H1 (cell line): ENCODE data around the gene PLK3. TPM values are rescaled to one million over a fixed set of nuclear protein-coding genes. Genes with fewer than 3 reads are reported as not detected.

Source experiments
- BACH1 ChIP-seq: IDR thresholded peaks from 2 replicates; pipeline ENCODE4 v1.6.1; 2012; ENCODE audit warnings: low read length, improper control_type of control experiment
- CREB1 ChIP-seq: IDR thresholded peaks from 2 replicates; pipeline ENCODE4 v1.6.1; 2012; ENCODE audit warnings: inconsistent platforms
- CTBP2 ChIP-seq: IDR thresholded peaks from 2 replicates; pipeline ENCODE4 v1.7.0; 2011; ENCODE audit warnings: borderline replicate concordance, mild to moderate bottlenecking, moderate library complexity, mixed read lengths, low read length; ENCODE audit not compliant: insufficient read depth, insufficient read length
- EP300 ChIP-seq, 2 experiments: IDR thresholded peaks; 1 replicate in 1 of 2; 2 replicates in 1 of 2; pipeline ENCODE4 v1.6.1; 2011 to 2012; ENCODE audit warnings: low read depth in 2 of 2, low read length in 2 of 2, mild to moderate bottlenecking in 2 of 2, borderline replicate concordance in 1 of 2, inconsistent platforms in 1 of 2, moderate library complexity in 1 of 2
- GTF2F1 ChIP-seq: IDR thresholded peaks from 2 replicates; pipeline ENCODE4 v1.6.1; 2012; ENCODE audit warnings: low read depth, low read length, improper control_type of control experiment, borderline replicate concordance
- KDM4A ChIP-seq: IDR thresholded peaks from one replicate; pipeline ENCODE4 v1.7.1; 2012; ENCODE audit warnings: low read depth, mild to moderate bottlenecking, moderate library complexity, low read length, inconsistent platforms; ENCODE audit not compliant: severe bottlenecking
- MAX ChIP-seq: IDR thresholded peaks from 2 replicates; pipeline ENCODE4 v1.6.1; 2012; ENCODE audit warnings: inconsistent platforms
- POLR2A ChIP-seq, 2 experiments: IDR thresholded peaks; 1 replicate in 1 of 2; 2 replicates in 1 of 2; pipeline ENCODE4 v1.6.1; 2011; ENCODE audit warnings: low read depth in 2 of 2, low read length in 2 of 2, mild to moderate bottlenecking in 2 of 2; ENCODE audit errors: control extremely low read depth in 1 of 2
- RAD21 ChIP-seq, 2 experiments: IDR thresholded peaks in 1 of 2; conservative IDR thresholded peaks in 1 of 2; 2 replicates each; pipeline ENCODE4 v1.6.1; 2011; ENCODE audit warnings: low read depth in 2 of 2, low read length in 2 of 2, improper control_type of control experiment in 1 of 2, inconsistent platforms in 1 of 2, mild to moderate bottlenecking in 1 of 2, moderate library complexity in 1 of 2
- SIN3A ChIP-seq, 2 experiments: IDR thresholded peaks in 1 of 2; conservative IDR thresholded peaks in 1 of 2; 2 replicates each; pipeline ENCODE4 v1.6.1; 2011 to 2012; ENCODE audit warnings: low read length in 2 of 2, improper control_type of control experiment in 1 of 2, low read depth in 1 of 2, mild to moderate bottlenecking in 1 of 2
- SUZ12 ChIP-seq: fragments of 200-600 bp; sonication (generic); IDR thresholded peaks from 2 replicates; pipeline ENCODE4 v1.6.1; 2012; ENCODE audit warnings: mild to moderate bottlenecking, inconsistent platforms, low read length, moderate library complexity, mixed read lengths
- USF2 ChIP-seq: IDR thresholded peaks from 2 replicates; pipeline ENCODE4 v1.6.1; 2011; ENCODE audit warnings: low read length, improper control_type of control experiment
- polyA plus RNA-seq, 7 experiments: library from polyadenylated mRNA; depleted of rRNA in 3 of 7; stranded (reverse) in 5 of 7; unstranded in 2 of 7; fragments of >200 nt in 5 of 7; fragments of 200-250 nt in 2 of 7; gene quantifications; 1 replicate in 5 of 7; 2 replicates in 1 of 7; 4 replicates in 1 of 7; pipeline versions ENCODE4 v1.2.1 to v1.2.3, GENCODE V29; 2011 to 2013; ENCODE audit warnings: missing spikeins in 2 of 7, mixed read lengths in 2 of 7
- total RNA-seq: library from RNA; stranded (reverse); fragmentation: NEBNext Ultra II Directional; extraction: Animal tissue kit (Norgen Biotek cat#: 25700); gene quantifications from 2 replicates; pipeline ENCODE4 v1.2.1, GENCODE V29; 2021

PLK3 gene
- total and polyA plus RNA-seq, 2 of the 8 experiments (the other 6 are each of a cell fraction or from before 2014, with no cell fraction given): 7.9 to 12.3 TPM

GRCh38 chr1:44807364-44808062, 7.3 kb downstream of the PLK3 start (continued):
- TF ChIP-seq USF2: no peak
- peak; percentile 55 for TF ChIP-seq CTBP2
- no peak for TF ChIP-seq SIN3A (conservative IDR thresholded peaks at IDR 0.05 in 1 of 2, IDR thresholded peaks at IDR 0.05 in 1 of 2; ENCODE audit: low read depth in 1 of 2, low read length in 2 of 2)
- peak in 1 of 2 experiments; percentile 80; a peak in 2 of 3 replicates for TF ChIP-seq POLR2A (IDR thresholded peaks at IDR 0.05; ENCODE audit: control extremely low read depth in 1 of 2, low read depth in 2 of 2, low read length in 2 of 2)
- no peak for TF ChIP-seq SUZ12
- TF ChIP-seq CREB1: peak; percentile 3
- no peak for TF ChIP-seq BACH1
- TF ChIP-seq KDM4A: no peak
- TF ChIP-seq MAX: peak; percentile 99
- TF ChIP-seq RAD21 (IDR thresholded peaks at IDR 0.05 in 1 of 2, conservative IDR thresholded peaks at IDR 0.05 in 1 of 2; ENCODE audit: low read depth in 2 of 2, low read length in 2 of 2): no peak
- no peak for TF ChIP-seq GTF2F1
- TF ChIP-seq EP300 (IDR thresholded peaks at IDR 0.05; ENCODE audit: borderline replicate concordance in 1 of 2, low read depth in 2 of 2, low read length in 2 of 2): peak; percentile 36 to 89; a peak in 2 of 3 replicates
